Upper lobe of left lung (tissue), 6 donors: ENCODE measurements around the gene CXCL8. TPM values are rescaled to one million over a fixed set of nuclear protein-coding genes. Genes with fewer than 3 reads are reported as not detected.
A peak's percentile ranks its signal among the peaks of the same experiment; 100 is the strongest.
"Not testable (repeated sequence)": the region's sequence is repeated elsewhere in the genome, so short reads cannot be mapped to it uniquely, and the experiment has no call there.

Experiments used
- ATAC-seq, 2 donors: fragments of 200-7000 bp; cut with Tn5 transposase; one replicate each; pipeline ENCODE4 v1.9.1; 2022; ENCODE audit warnings: mild to moderate bottlenecking in 2 of 2, moderate library complexity in 2 of 2; ENCODE audit not compliant: low FRiP score in 2 of 2
- DNase-seq, 2 donors: peaks; one replicate each; pipeline ENCODE4 v3.0.0-alpha.2; 2019 to 2020
- H3K27ac ChIP-seq, 4 donors: fragments of 200-600 bp; sonication (generic); one replicate each; pipeline ENCODE4 v1.5.1; 2016 to 2019
- H3K27me3 ChIP-seq, 4 donors: fragments of 200-600 bp; sonication (generic); one replicate each; pipeline ENCODE4 v1.5.1; 2017 to 2019
- H3K36me3 ChIP-seq, 4 donors: fragments of 200-600 bp; sonication (generic); one replicate each; pipeline ENCODE4 v1.5.1; 2016 to 2019
- H3K4me1 ChIP-seq, 4 donors: fragments of 200-600 bp; sonication (generic); one replicate each; pipeline ENCODE4 v1.5.1; 2018 to 2019
- H3K4me3 ChIP-seq, 4 donors: fragments of 200-600 bp; sonication (generic); one replicate each; pipeline ENCODE4 v1.5.1; 2017 to 2019; ENCODE audit warnings: mild to moderate bottlenecking in 2 of 4, moderate library complexity in 1 of 4
- H3K9me3 ChIP-seq, 4 donors: fragments of 200-600 bp; sonication (generic); one replicate each; pipeline ENCODE4 v1.5.1; 2018 to 2019
- CTCF ChIP-seq, 6 experiments: fragments of 450-650 bp in 4 of 6; fragments of 200-600 bp in 2 of 6; sonication (generic) in 2 of 6; IDR thresholded peaks; one replicate each; pipeline ENCODE4 v1.5.1; 2016 to 2019; ENCODE audit warnings: antibody characterized with exemption in 6 of 6
- EP300 ChIP-seq, 4 donors: sonication (generic); formaldehyde crosslinking; IDR thresholded peaks; one replicate each; pipeline ENCODE4 v1.5.1; 2017; ENCODE audit warnings: antibody characterized with exemption in 4 of 4, control low read depth in 2 of 4
- POLR2A ChIP-seq, 4 donors: fragments of 450-650 bp; IDR thresholded peaks; one replicate each; pipeline ENCODE4 v1.5.1; 2016 to 2017; ENCODE audit warnings: antibody characterized with exemption in 4 of 4, mild to moderate bottlenecking in 2 of 4
- POLR2AphosphoS5 ChIP-seq, 2 donors: sonication (generic); formaldehyde crosslinking; IDR thresholded peaks; one replicate each; pipeline ENCODE4 v1.5.1; 2017; ENCODE audit warnings: antibody characterized with exemption in 2 of 2
- WGBS, 2 donors: methylation state at CpG; one replicate each; pipeline ENCODE4 v1.1.5; 2017 to 2018; 5-methylcytosine and 5-hydroxymethylcytosine counted together
- total RNA-seq, 6 donors: library from RNA; depleted of rRNA in 4 of 6; stranded (reverse); fragments of >200 nt in 4 of 6; gene quantifications; one replicate each; pipeline versions ENCODE4 v1.1.0 to v1.2.1, GENCODE V29; 2016 to 2021
- donor health status: DM: no; HTN: no; CAD: no; lungs with moderate emphysema.
- donor health status: DM: no; HTN: yes; CAD: no; lungs with severe emphysema.

CXCL8 gene
- total RNA-seq, 6 donors from 2014 or later, result 3.7 to 35.6 (median 12.2) TPM

DNA sequence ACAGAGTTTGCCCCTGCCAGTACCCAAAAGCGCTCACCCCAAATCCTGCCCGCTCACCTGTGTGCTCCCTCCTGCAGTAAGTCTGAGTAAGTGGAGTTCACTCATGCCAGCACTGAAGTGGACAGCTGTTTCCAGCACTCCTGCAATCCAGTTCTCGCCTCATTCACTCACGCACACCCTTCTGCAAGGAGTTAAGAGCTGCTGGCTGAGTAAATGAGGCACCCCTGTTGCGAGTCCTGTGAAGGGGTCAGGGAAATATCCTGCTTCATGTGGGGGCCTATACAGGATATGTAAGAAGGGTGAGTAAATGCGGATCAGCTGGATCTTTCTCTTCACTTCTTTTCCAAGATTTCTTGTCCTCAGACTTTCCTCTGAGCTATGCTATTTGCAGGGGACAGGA is 23.5 kb downstream of the CXCL8 start:
- DNase-seq (no peak), ATAC-seq (no peak)
- Histone ChIP-seq H3K4me3 (no peak overlapping the region), H3K27me3 (no peaks in the 10 kb centered on the region), H3K36me3 (no peaks in the 10 kb centered on the region), H3K9me3 (no peaks in the 10 kb centered on the region), H3K27ac (no peak overlapping the region), H3K4me1 (no peaks in the 10 kb centered on the region)
- 85 to 87% methylated on average over 6 of the region's 6 CpGs for WGBS, 2 donors
- TF ChIP-seq EP300 (IDR thresholded peaks at IDR 0.05) (no peak), POLR2AphosphoS5 (IDR thresholded peaks at IDR 0.05) (no peak)

GRCh38 chr4:73764513-73764912 is 24.1 kb downstream of the CXCL8 start:
- Histone ChIP-seq H3K27ac (no peak overlapping the region), H3K36me3 (no peaks in the 10 kb centered on the region), H3K4me3 (no peak overlapping the region), H3K9me3 (no peaks in the 10 kb centered on the region), H3K4me1 (no peaks in the 10 kb centered on the region), H3K27me3 (no peaks in the 10 kb centered on the region)
- 90 to 96% methylated on average over 4 of the region's 4 CpGs for WGBS, 2 donors
- TF ChIP-seq CTCF (IDR thresholded peaks at IDR 0.05) (no peak), POLR2A (IDR thresholded peaks at IDR 0.05) (no peak), POLR2AphosphoS5 (IDR thresholded peaks at IDR 0.05) (no peak), EP300 (IDR thresholded peaks at IDR 0.05) (no peak)
- ATAC-seq (no peak), DNase-seq (no peak)

- TF ChIP-seq EP300 (IDR thresholded peaks at IDR 0.05) (no peak), POLR2AphosphoS5 (IDR thresholded peaks at IDR 0.05) (no peak), POLR2A (IDR thresholded peaks at IDR 0.05) (no peak)
- no peak for DNase-seq
- Histone ChIP-seq H3K9me3 (no peaks in the 10 kb centered on the region), H3K4me1 (no peaks in the 10 kb centered on the region), H3K27ac (no peak overlapping the region), H3K36me3 (no peaks in the 10 kb centered on the region), H3K4me3 (no peak overlapping the region), H3K27me3 (no peaks in the 10 kb centered on the region)
- 91 to 96% methylated on average over 2 of the region's 2 CpGs for WGBS, 2 donors
- no peak for ATAC-seq
Observed at GRCh38 chr4:73765296-73765695, 24.9 kb downstream of the CXCL8 start.

GRCh38 chr4:73770917-73771316 is 30.5 kb downstream of the CXCL8 start:
- TF ChIP-seq EP300 (IDR thresholded peaks at IDR 0.05), result no peak
- Histone ChIP-seq H3K36me3 (no peaks in the 10 kb centered on the region), H3K27ac (no peak overlapping the region), H3K27me3 (no peaks in the 10 kb centered on the region), H3K9me3 (no peaks in the 10 kb centered on the region), H3K4me1 (peaks cover 0 to 3% (median 2%) of the 10 kb centered on the region in 4 donors), H3K4me3 (no peak overlapping the region)
- WGBS, 2 donors, result 81 to 88% methylated on average over 2 of the region's 2 CpGs
- ATAC-seq (no peak), DNase-seq (no peak)

- Histone ChIP-seq H3K4me3 (no peak overlapping the region), H3K4me1 (peaks cover 0 to 15% (median 10%) of the 10 kb centered on the region in 4 donors), H3K27ac (no peak overlapping the region), H3K9me3 (no peaks in the 10 kb centered on the region), H3K27me3 (no peaks in the 10 kb centered on the region), H3K36me3 (no peaks in the 10 kb centered on the region)
- DNase-seq (no peak), ATAC-seq (no peak)
- TF ChIP-seq EP300 (IDR thresholded peaks at IDR 0.05) (no peak), POLR2A (IDR thresholded peaks at IDR 0.05) (no peak), CTCF (IDR thresholded peaks at IDR 0.05) (no peak), POLR2AphosphoS5 (IDR thresholded peaks at IDR 0.05) (no peak)
- 97 to 100% methylated on average over 1 of the region's 1 CpG for WGBS, 2 donors
Observed at GRCh38 chr4:73772363-73772762, 32.0 kb downstream of the CXCL8 start.

GRCh38 chr4:73774406-73774805 is 34.0 kb downstream of the CXCL8 start:
- H3K36me3 ChIP-seq, ATAC-seq, H3K4me3 ChIP-seq, DNase-seq, H3K9me3 ChIP-seq, H3K27me3 ChIP-seq, H3K27ac ChIP-seq: not testable (repeated sequence)
- 97 to 99% methylated on average over 4 of the region's 4 CpGs for WGBS, 2 donors
- peaks cover 0 to 15% (median 10%) of the 10 kb centered on the region in 4 donors for H3K4me1 ChIP-seq

- DNase-seq, result peak in 1 of 2 donors; percentile 29
- 13 to 15% methylated on average over 2 of the region's 2 CpGs for WGBS, 2 donors
- Histone ChIP-seq H3K36me3 (no peaks in the 10 kb centered on the region), H3K27me3 (no peaks in the 10 kb centered on the region), H3K9me3 (no peaks in the 10 kb centered on the region), H3K27ac (peak overlapping the region in 2 of 4 donors; percentile 8 to 55), H3K4me3 (no peak overlapping the region), H3K4me1 (peaks cover 0 to 15% (median 10%) of the 10 kb centered on the region in 4 donors)
- TF ChIP-seq POLR2AphosphoS5 (IDR thresholded peaks at IDR 0.05) (peak; percentile 10 to 30), POLR2A (IDR thresholded peaks at IDR 0.05) (no peak), CTCF (IDR thresholded peaks at IDR 0.05) (no peak), EP300 (IDR thresholded peaks at IDR 0.05) (peak in 1 of 4 donors; percentile 29)
- ATAC-seq, result peak; percentile 59 to 76
Observed at GRCh38 chr4:73776321-73776729, 36.0 kb downstream of the CXCL8 start.
